Measurements from ENCODE around the gene KIAA1614. TPM values are rescaled to one million over a fixed set of nuclear protein-coding genes. Genes with fewer than 3 reads are reported as not detected.

Gene KIAA1614
- total RNA-seq, 1 donor from 2014 or later: 8.2 TPM

DNA sequence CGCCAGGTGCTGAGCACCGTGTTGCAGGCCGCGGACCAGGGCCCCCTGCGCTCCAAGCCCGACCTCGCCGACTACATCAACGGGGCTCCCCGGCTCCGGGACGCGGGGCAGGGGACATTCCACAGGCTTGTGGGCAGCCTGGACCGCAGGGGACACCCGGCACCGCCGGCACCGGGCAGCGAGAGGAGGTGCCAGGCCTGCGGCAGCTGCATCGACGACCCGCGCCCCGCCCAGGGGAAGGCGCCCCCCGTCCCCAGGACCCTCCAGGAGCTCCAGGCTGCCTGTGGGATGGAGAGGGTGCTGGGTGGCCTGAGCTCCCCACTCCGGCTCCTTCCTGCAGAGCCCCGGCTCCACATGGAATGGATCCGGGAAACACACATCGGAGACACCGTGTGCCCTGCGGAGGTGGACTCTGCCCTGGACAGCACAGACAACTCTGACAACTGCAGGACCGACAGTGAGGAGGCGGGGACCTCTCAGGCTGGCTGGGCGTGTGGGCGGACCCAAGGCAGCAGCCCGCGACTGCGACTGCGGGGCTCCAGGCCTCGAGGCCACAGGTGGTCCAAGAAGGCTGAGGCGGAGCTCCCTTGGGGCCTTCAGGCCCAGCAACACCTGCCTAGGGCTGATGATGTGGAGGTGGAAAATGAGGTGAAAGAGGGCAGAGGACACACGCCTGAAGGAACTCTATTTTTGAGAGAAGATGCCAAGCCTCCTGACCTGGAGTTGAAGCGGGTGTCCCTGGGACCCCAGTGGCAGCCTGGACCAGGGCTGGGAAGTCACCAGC, 22.8 kb downstream of the KIAA1614 start:
- TF ChIP-seq, protein P1, sequence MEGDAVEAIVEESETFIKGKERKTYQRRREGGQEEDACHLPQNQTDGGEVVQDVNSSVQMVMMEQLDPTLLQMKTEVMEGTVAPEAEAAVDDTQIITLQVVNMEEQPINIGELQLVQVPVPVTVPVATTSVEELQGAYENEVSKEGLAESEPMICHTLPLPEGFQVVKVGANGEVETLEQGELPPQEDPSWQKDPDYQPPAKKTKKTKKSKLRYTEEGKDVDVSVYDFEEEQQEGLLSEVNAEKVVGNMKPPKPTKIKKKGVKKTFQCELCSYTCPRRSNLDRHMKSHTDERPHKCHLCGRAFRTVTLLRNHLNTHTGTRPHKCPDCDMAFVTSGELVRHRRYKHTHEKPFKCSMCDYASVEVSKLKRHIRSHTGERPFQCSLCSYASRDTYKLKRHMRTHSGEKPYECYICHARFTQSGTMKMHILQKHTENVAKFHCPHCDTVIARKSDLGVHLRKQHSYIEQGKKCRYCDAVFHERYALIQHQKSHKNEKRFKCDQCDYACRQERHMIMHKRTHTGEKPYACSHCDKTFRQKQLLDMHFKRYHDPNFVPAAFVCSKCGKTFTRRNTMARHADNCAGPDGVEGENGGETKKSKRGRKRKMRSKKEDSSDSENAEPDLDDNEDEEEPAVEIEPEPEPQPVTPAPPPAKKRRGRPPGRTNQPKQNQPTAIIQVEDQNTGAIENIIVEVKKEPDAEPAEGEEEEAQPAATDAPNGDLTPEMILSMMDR (IDR thresholded peaks at IDR 0.05): no peak
- Mint-ChIP-seq H3K27ac (ENCODE audit: unreplicated experiment) (no peak overlapping the region), H3K4me1 (ENCODE audit: low read depth) (peaks cover 4% of the 10 kb centered on the region), H3K9me3 (ENCODE audit: low read depth) (no peaks in the 10 kb centered on the region), H3K4me3 (ENCODE audit: unreplicated experiment) (no peak overlapping the region), H3K36me3 (ENCODE audit: low read depth) (peaks cover 11% of the 10 kb centered on the region), H3K27me3 (ENCODE audit: low read depth) (no peaks in the 10 kb centered on the region)
- DNase-seq (ENCODE audit: low spot score): peak; percentile 87

DNA sequence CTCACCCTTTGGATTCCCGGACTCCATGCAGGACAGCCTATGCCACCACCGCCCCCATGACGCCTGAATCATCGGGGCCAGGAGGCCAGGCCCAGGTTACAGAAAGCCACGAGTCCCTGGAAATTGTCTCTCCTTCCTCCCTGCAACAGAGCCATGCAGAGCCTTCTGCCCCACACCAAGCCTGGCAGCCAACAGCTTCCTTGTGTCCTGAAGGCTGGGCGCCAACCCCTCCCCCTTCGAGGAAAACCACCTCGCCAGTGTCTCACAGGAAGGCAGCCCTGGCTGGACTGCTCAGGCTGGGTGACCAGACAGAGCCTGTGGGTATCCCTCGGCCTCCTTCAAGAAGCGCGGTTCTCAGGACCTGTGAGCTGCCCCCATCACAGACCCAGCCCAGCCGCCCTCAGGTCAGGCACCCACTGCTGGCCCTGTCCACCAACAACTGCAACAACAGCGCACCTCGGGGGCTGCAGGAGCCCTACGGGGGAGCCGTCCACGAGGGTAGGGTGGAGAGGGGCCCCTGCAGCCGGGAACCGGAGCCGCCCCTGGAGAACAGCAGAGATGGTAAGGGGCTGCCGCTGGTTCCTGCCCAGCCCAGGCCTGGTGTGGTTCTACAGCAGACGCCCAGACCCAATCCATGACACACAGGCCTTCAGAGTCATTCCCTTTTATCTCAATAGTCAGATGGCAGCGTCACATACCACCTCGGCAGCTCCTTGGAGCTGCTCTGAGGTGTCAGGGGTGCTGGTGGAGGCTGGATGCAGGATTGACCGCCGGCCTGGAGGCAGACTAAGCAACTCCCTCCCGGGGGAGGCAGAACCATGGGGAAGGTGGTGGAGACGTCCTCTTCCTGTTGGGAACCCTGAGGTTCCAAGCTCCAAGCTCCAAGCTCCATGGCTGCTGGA, 23.7 kb downstream of the KIAA1614 start:
- Mint-ChIP-seq H3K27ac (ENCODE audit: unreplicated experiment) (no peak overlapping the region), H3K27me3 (ENCODE audit: low read depth) (no peaks in the 10 kb centered on the region), H3K36me3 (ENCODE audit: low read depth) (peaks cover 8% of the 10 kb centered on the region), H3K4me3 (ENCODE audit: unreplicated experiment) (no peak overlapping the region), H3K9me3 (ENCODE audit: low read depth) (no peaks in the 10 kb centered on the region), H3K4me1 (ENCODE audit: low read depth) (peaks cover 4% of the 10 kb centered on the region)
- DNase-seq (ENCODE audit: low spot score): peak; percentile 91
- TF ChIP-seq, protein P1 (IDR thresholded peaks at IDR 0.05): no peak

DNA sequence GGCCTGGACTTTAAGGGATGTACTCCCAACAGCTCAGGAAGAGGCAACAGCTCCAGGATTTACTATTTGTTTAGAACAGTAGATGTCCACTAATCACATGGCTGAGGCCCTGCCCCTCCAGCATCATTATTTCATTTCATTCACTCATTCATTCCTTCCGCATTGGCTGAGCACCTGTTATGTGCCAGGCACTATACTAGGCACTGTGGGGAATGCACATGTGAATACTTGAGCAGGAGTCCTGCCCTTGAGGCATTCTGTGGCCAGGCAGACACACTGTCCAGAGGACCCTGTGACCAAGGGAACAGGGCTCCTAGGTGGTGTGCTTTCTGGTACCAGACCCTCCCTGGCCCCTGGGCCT, 24.3 kb downstream of the KIAA1614 start:
- Mint-ChIP-seq H3K4me3 (ENCODE audit: unreplicated experiment) (no peak overlapping the region), H3K9me3 (ENCODE audit: low read depth) (no peaks in the 10 kb centered on the region), H3K36me3 (ENCODE audit: low read depth) (peaks cover 10% of the 10 kb centered on the region), H3K4me1 (ENCODE audit: low read depth) (peaks cover 4% of the 10 kb centered on the region), H3K27ac (ENCODE audit: unreplicated experiment) (no peak overlapping the region), H3K27me3 (ENCODE audit: low read depth) (no peaks in the 10 kb centered on the region)
- TF ChIP-seq, protein P1 (IDR thresholded peaks at IDR 0.05): no peak
- peak; percentile 68 for DNase-seq (ENCODE audit: low spot score)

DNA sequence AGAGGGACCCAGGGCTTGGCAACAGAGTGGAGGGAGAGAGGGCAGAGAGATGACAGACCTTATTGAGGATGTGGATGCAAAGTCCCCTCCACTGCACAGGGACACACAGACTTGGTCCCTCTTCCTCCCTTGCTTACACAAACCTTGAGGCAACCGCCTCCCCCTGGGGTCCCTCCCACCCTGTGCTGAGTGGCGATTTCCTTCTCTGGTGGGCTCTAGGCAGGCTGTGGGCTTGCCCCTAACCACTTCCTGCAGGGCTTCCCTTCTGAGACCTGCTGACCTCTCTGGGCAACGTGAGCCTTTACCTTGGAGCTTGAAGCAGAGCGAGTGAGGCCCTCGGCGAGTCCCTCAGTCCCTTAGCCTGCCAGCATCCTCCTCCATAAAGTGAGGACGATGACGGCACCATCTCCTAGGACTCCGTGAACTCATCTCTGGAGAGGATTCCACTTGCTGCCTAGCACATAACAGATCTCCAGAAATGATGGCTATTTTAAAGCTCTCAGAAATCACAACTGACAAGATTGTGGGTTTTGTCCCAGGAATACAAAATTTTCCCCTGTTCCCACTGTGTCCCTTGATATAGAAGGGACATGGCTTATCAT, 25.0 kb downstream of the KIAA1614 start:
- DNase-seq (ENCODE audit: low spot score): peak; percentile 67
- TF ChIP-seq, protein P1 (IDR thresholded peaks at IDR 0.05): no peak
- H3K36me3 Mint-ChIP-seq (ENCODE audit: low read depth): peaks cover 10% of the 10 kb centered on the region
- H3K9me3 Mint-ChIP-seq (ENCODE audit: low read depth): no peaks in the 10 kb centered on the region
- no peak overlapping the region for H3K4me3 Mint-ChIP-seq (ENCODE audit: unreplicated experiment)
- H3K4me1 Mint-ChIP-seq (ENCODE audit: low read depth): peaks cover 4% of the 10 kb centered on the region
- no peaks in the 10 kb centered on the region for H3K27me3 Mint-ChIP-seq (ENCODE audit: low read depth)
- no peak overlapping the region for H3K27ac Mint-ChIP-seq (ENCODE audit: unreplicated experiment)
